Measurements from ENCODE around the gene PPP1CC.

DNA sequence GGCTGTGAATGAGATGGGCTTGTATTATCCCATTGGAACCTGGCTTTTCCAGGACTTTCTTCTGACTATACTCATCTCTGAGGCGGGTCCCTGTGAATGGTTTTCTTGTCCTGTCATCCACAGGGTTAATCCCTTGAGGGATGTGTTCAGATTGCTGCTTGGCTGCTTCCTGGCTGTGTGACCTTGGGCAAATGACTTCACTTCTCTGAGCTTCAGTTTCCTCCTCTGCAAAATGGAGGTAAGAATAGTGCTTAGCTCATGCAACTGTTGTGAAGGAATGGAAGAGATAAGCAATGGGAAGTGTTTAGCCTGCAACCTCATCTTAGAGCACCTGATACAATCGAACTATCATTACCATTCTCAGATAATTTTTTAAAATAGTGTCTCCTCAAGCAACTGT lies 32.1 kb upstream of the PPP1CC start:
- TF ChIP-seq CHD1 (IDR thresholded peaks at IDR 0.05; ENCODE audit: low read depth, low read length) (no peak), POLR2A (IDR thresholded peaks at IDR 0.05; ENCODE audit: low read depth, low read length) (no peak), RAD21 (IDR thresholded peaks at IDR 0.05; ENCODE audit: low read length) (no peak), BHLHE40 (IDR thresholded peaks at IDR 0.05; ENCODE audit: low read depth, low read length) (no peak), FOS (IDR thresholded peaks at IDR 0.05; ENCODE audit: low read depth, low read length) (no peak), RFX5 (IDR thresholded peaks at IDR 0.05; ENCODE audit: low read depth, low read length) (no peak), MXI1 (IDR thresholded peaks at IDR 0.05; ENCODE audit: borderline replicate concordance, low read depth, low read length) (no peak), MAFK (IDR thresholded peaks at IDR 0.05; ENCODE audit: low read depth, low read length) (no peak), RCOR1 (IDR thresholded peaks at IDR 0.05; ENCODE audit: insufficient replicate concordance, low read length) (no peak), SMC3 (IDR thresholded peaks at IDR 0.05; ENCODE audit: low read depth, low read length) (no peak), NFE2L2 (IDR thresholded peaks at IDR 0.05; ENCODE audit: low read depth, low read length) (no peak)
- TF ChIP-seq, protein P1, sequence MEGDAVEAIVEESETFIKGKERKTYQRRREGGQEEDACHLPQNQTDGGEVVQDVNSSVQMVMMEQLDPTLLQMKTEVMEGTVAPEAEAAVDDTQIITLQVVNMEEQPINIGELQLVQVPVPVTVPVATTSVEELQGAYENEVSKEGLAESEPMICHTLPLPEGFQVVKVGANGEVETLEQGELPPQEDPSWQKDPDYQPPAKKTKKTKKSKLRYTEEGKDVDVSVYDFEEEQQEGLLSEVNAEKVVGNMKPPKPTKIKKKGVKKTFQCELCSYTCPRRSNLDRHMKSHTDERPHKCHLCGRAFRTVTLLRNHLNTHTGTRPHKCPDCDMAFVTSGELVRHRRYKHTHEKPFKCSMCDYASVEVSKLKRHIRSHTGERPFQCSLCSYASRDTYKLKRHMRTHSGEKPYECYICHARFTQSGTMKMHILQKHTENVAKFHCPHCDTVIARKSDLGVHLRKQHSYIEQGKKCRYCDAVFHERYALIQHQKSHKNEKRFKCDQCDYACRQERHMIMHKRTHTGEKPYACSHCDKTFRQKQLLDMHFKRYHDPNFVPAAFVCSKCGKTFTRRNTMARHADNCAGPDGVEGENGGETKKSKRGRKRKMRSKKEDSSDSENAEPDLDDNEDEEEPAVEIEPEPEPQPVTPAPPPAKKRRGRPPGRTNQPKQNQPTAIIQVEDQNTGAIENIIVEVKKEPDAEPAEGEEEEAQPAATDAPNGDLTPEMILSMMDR (conservative IDR thresholded peaks at IDR 0.05; ENCODE audit: low read depth, low read length): no peak
- TF ChIP-seq, protein P2, sequence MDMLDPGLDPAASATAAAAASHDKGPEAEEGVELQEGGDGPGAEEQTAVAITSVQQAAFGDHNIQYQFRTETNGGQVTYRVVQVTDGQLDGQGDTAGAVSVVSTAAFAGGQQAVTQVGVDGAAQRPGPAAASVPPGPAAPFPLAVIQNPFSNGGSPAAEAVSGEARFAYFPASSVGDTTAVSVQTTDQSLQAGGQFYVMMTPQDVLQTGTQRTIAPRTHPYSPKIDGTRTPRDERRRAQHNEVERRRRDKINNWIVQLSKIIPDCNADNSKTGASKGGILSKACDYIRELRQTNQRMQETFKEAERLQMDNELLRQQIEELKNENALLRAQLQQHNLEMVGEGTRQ (IDR thresholded peaks at IDR 0.05; ENCODE audit: low read depth, low read length): no peak
- TF ChIP-seq, protein P3, sequence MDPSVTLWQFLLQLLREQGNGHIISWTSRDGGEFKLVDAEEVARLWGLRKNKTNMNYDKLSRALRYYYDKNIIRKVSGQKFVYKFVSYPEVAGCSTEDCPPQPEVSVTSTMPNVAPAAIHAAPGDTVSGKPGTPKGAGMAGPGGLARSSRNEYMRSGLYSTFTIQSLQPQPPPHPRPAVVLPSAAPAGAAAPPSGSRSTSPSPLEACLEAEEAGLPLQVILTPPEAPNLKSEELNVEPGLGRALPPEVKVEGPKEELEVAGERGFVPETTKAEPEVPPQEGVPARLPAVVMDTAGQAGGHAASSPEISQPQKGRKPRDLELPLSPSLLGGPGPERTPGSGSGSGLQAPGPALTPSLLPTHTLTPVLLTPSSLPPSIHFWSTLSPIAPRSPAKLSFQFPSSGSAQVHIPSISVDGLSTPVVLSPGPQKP (IDR thresholded peaks at IDR 0.05; ENCODE audit: borderline replicate concordance, low read depth, low read length): no peak
